Measurements from ENCODE around the gene ERVW-1. TPM values are rescaled to one million over a fixed set of nuclear protein-coding genes. Genes with fewer than 3 reads are reported as not detected.

Gene ERVW-1
- total RNA-seq, 1 experiment from 2014 or later, result not detected

- Histone ChIP-seq H3K4me3 (ENCODE audit: low read depth in 2 of 2, low read length in 2 of 2) (no peak overlapping the region), H3K27me3 (ENCODE audit: control insufficient read depth, insufficient read depth, low read length) (no peaks in the 10 kb centered on the region), H3K4me1 (ENCODE audit: control insufficient read depth, insufficient read depth, low read length) (peaks cover 3% of the 10 kb centered on the region; the same call in 1 of the 2 replicates), H3K27ac (ENCODE audit: low read length) (no peak overlapping the region), H3K9me3 (ENCODE audit: control insufficient read depth, insufficient read depth, low read depth, low read length) (no peaks in the 10 kb centered on the region), H3K36me3 (ENCODE audit: control insufficient read depth, insufficient read depth, low read length) (peaks cover 7% of the 10 kb centered on the region)
- BruUV-seq (replicated peaks), result no TSS peak
- intact Hi-C loops (cut with micrococcal nuclease; ENCODE audit: unreplicated experiment) (loop anchor here (5.0 kb wide), 1 partner anchor 597 kb away; no protein-coding TSS in a partner anchor), in situ Hi-C loops (cut with HindIII; ENCODE audit: low pct_unique_long_range_greater_than_20kb, low sequenced_read_pairs) (no loop called here)
- DNase-seq (ENCODE audit: low read depth, low spot score) (no peak), ATAC-seq (no peak)
- TF ChIP-seq REST (IDR thresholded peaks at IDR 0.05; ENCODE audit: insufficient read depth in 1 of 2, low read depth in 2 of 2, low read length in 1 of 2) (no peak), CTCF (IDR thresholded peaks at IDR 0.05) (no peak), TCF7L2 (IDR thresholded peaks at IDR 0.05; ENCODE audit: low read depth, low read length) (no peak), POLR2AphosphoS5 (IDR thresholded peaks at IDR 0.05; ENCODE audit: low read depth, low read length) (no peak), SIN3A (IDR thresholded peaks at IDR 0.05; ENCODE audit: borderline replicate concordance, insufficient read depth, low read depth, low read length) (no peak)
- POLR2A ChIA-PET, result no interaction called here
- CTCF ChIA-PET, result interaction anchor here (0.6 to 1.6 kb wide), 4 partner anchors 8 to 323 kb away, joined by 3 to 10 read pairs (median 5); partner anchors contain the start of gene GATAD1
Observed at GRCh38 chr7:92460510-92460909, 17.2 kb downstream of the ERVW-1 start.

- H3K4me1 ChIP-seq (ENCODE audit: control insufficient read depth, insufficient read depth, low read length), result peaks cover 3% of the 10 kb centered on the region; the same call in 1 of the 2 replicates
- no peaks in the 10 kb centered on the region for H3K27me3 ChIP-seq (ENCODE audit: control insufficient read depth, insufficient read depth, low read length)
- DNase-seq (ENCODE audit: low read depth, low spot score) (no peak), ATAC-seq (no peak)
- ChIA-PET CTCF (interaction anchor here (0.6 kb wide), 1 partner anchor 278 kb away, joined by 10 read pairs; no protein-coding TSS in a partner anchor), POLR2A (no interaction called here)
- no TSS peak for BruUV-seq (replicated peaks)
- H3K27ac ChIP-seq (ENCODE audit: low read length), result no peak overlapping the region
- peaks cover 11% of the 10 kb centered on the region for H3K36me3 ChIP-seq (ENCODE audit: control insufficient read depth, insufficient read depth, low read length)
- H3K9me3 ChIP-seq (ENCODE audit: control insufficient read depth, insufficient read depth, low read depth, low read length), result no peaks in the 10 kb centered on the region
- in situ Hi-C loops (cut with HindIII; ENCODE audit: low pct_unique_long_range_greater_than_20kb, low sequenced_read_pairs), result no loop called here
- intact Hi-C loops (cut with micrococcal nuclease; ENCODE audit: unreplicated experiment), result loop anchor here (5.0 kb wide), 1 partner anchor 597 kb away; no protein-coding TSS in a partner anchor
- TF ChIP-seq TCF7L2 (IDR thresholded peaks at IDR 0.05; ENCODE audit: low read depth, low read length), result no peak
- no peak for TF ChIP-seq REST (IDR thresholded peaks at IDR 0.05; ENCODE audit: insufficient read depth in 1 of 2, low read depth in 2 of 2, low read length in 1 of 2)
- no peak for TF ChIP-seq POLR2AphosphoS5 (IDR thresholded peaks at IDR 0.05; ENCODE audit: low read depth, low read length)
- no peak for TF ChIP-seq CTCF (IDR thresholded peaks at IDR 0.05)
- no peak for TF ChIP-seq SIN3A (IDR thresholded peaks at IDR 0.05; ENCODE audit: borderline replicate concordance, insufficient read depth, low read depth, low read length)
- no peak overlapping the region for H3K4me3 ChIP-seq (ENCODE audit: low read depth in 2 of 2, low read length in 2 of 2)
Observed at GRCh38 chr7:92460109-92460508, 17.6 kb downstream of the ERVW-1 start.

All from Panc1 (cell line).